HepG2 (cell line): ENCODE data around the gene CPLX1.
"Not testable (repeated sequence)": the region's sequence is repeated elsewhere in the genome, so short reads cannot be mapped to it uniquely, and the experiment has no call there.

Source experiments
- CCAR2 ChIP-seq: fragments of 200-400 bp; formaldehyde crosslinking; optimal IDR thresholded peaks from 2 replicates; pipeline ENCODE3; 2018; ENCODE audit warnings: low read depth, mild to moderate bottlenecking, low read length, moderate library complexity
- KDM1A ChIP-seq: IDR thresholded peaks from 2 replicates; pipeline ENCODE4 v1.6.1; 2016; ENCODE audit warnings: missing compliant biosample characterization
- POLR2AphosphoS2 ChIP-seq: IDR thresholded peaks from 2 replicates; pipeline ENCODE4 v1.6.1; 2011; ENCODE audit warnings: low read depth, low read length, improper control_type of control experiment
- SALL2 ChIP-seq: sonication (generic); formaldehyde crosslinking; IDR thresholded peaks from 2 replicates; pipeline ENCODE4 v1.8.1; 2023; ENCODE audit warnings: mild to moderate bottlenecking, missing genetic modification reagents, inconsistent platforms
- ZNF274 ChIP-seq: sonication (generic); formaldehyde crosslinking; IDR thresholded peaks from 2 replicates; pipeline ENCODE4 v1.5.1; 2020; ENCODE audit warnings: mild to moderate bottlenecking, missing genetic modification reagents

DNA sequence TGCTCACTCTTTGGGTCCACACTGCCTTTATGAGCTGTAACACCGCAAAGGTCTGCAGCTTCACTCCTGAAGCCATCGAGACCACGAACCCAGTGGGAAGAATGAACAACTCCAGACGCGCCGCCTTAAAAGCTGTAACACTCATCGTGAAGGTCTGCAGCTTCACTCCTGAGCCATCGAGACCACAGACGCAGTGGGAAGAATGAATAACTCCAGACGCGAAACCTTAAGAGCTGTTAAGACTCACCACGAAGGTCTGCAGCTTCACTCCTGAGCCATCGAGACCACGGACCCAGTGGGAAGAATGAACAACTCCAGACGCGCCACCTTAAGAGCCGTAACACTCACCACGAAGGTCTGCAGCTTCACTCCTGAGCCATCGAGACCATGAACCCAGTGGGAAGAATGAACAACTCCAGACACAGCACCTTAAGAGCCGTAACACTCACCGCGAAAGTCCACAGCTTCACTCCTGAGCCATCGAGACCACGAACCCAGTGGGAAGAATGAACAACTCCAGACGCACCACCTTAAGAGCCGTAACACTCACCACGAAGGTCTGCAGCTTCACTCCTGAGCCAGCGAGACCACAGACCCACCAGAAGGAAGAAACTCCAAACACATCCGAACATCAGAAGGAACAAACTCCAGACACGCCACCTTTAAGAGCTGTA is 51.4 kb downstream of the CPLX1 start:
- not testable (repeated sequence) for TF ChIP-seq SALL2; CCAR2; KDM1A; POLR2AphosphoS2; ZNF274 (CRISPR knock-in tag)
